GM13977 (cell line): ENCODE results near the gene YIPF2.

Source experiments
- DNase-seq: peaks from one replicate; pipeline ENCODE4 v3.0.0; 2012; ENCODE audit warnings: low spot score
- in situ Hi-C: fragments of 300-500 bp; cut with MboI; formaldehyde crosslinking; loops from one replicate; pipeline ENCODE4 v1.12.0; 2022; ENCODE audit warnings: low sequenced_read_pairs, low pct_unique_long_range_greater_than_20kb, mixed read lengths, inconsistent platforms; ENCODE audit not compliant: unreplicated experiment
- TF ChIP-seq, protein P1 (sequence below): IDR thresholded peaks from 2 replicates; pipeline ENCODE4 v1.5.1; 2012; ENCODE audit warnings: mild to moderate bottlenecking, control low read depth; ENCODE audit not compliant: insufficient read depth; ENCODE audit errors: extremely low read depth, missing control alignments

YIPF2 gene

DNA sequence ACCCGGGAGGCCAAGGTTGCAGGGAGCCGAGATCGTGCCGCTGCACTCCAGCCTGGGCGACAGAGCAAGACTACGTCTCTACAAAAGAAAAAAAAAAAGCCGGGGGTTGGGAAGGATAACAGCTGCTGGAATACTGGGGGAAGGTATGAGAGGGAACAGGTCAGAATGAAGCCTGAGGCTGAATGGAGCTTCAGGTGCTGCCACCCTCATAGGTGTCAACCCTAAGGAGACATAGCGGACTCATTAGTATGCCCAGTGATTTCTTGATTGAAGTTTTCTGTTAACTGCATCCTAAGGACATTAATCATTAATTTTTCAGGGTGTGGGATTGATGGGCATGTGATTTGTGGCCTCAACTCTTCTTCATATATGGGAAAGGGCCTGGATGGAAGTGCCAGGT, 38.4 kb upstream of the YIPF2 start:
- in situ Hi-C loops: no loop called here
- TF ChIP-seq, protein P1, sequence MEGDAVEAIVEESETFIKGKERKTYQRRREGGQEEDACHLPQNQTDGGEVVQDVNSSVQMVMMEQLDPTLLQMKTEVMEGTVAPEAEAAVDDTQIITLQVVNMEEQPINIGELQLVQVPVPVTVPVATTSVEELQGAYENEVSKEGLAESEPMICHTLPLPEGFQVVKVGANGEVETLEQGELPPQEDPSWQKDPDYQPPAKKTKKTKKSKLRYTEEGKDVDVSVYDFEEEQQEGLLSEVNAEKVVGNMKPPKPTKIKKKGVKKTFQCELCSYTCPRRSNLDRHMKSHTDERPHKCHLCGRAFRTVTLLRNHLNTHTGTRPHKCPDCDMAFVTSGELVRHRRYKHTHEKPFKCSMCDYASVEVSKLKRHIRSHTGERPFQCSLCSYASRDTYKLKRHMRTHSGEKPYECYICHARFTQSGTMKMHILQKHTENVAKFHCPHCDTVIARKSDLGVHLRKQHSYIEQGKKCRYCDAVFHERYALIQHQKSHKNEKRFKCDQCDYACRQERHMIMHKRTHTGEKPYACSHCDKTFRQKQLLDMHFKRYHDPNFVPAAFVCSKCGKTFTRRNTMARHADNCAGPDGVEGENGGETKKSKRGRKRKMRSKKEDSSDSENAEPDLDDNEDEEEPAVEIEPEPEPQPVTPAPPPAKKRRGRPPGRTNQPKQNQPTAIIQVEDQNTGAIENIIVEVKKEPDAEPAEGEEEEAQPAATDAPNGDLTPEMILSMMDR: no peak
- no peak for DNase-seq

DNA sequence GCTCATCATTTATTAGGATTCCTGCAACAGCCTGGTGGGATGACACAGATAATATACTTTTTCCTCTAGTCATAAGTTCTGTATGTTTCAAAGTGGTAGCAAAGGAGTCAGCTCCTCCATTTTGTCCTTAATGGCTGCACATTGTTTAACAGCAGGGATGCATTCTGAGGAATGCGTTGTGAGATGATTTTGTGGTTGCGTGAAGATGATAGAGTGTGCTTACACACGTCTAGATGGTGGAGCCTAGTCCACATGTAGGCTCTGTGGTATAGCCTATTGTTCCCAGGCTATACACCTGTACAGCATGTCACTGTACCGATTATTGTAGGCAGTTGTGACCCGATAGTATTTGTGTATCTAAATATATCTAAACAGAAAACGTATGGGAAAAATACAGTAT, 37.0 kb upstream of the YIPF2 start:
- no peak for DNase-seq
- in situ Hi-C loops: no loop called here
- TF ChIP-seq, protein P1: no peak

- in situ Hi-C loops: no loop called here
- TF ChIP-seq, protein P1: no peak
- DNase-seq: no peak
Measured at GRCh38 chr19:10964903-10965302, 36.5 kb upstream of the YIPF2 start.

DNA sequence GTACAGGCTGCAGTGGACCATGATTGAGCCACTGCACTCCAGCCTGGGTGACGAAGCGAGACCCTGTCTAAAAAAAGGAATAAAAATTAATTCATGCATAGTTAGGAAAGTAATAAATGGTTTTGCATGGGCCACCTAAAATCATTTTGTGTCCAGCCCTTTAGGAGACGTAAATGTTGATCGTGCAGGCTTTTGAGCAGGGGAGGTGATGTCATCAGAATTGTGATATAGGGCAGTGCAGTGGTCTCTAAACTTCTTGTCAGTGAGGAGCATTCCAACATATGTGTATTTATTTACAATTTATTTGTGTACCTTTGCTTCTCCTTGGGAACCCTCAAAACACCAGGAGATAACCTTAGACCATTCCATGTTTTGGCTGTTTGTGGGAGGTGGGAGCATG, 35.4 kb upstream of the YIPF2 start:
- TF ChIP-seq, protein P1: no peak
- DNase-seq: peak; percentile 14
- in situ Hi-C loops: no loop called here

- TF ChIP-seq, protein P1: no peak
- in situ Hi-C loops: no loop called here
- peak; percentile 22 for DNase-seq
Measured at GRCh38 chr19:10962863-10963262, 34.4 kb upstream of the YIPF2 start.

DNA sequence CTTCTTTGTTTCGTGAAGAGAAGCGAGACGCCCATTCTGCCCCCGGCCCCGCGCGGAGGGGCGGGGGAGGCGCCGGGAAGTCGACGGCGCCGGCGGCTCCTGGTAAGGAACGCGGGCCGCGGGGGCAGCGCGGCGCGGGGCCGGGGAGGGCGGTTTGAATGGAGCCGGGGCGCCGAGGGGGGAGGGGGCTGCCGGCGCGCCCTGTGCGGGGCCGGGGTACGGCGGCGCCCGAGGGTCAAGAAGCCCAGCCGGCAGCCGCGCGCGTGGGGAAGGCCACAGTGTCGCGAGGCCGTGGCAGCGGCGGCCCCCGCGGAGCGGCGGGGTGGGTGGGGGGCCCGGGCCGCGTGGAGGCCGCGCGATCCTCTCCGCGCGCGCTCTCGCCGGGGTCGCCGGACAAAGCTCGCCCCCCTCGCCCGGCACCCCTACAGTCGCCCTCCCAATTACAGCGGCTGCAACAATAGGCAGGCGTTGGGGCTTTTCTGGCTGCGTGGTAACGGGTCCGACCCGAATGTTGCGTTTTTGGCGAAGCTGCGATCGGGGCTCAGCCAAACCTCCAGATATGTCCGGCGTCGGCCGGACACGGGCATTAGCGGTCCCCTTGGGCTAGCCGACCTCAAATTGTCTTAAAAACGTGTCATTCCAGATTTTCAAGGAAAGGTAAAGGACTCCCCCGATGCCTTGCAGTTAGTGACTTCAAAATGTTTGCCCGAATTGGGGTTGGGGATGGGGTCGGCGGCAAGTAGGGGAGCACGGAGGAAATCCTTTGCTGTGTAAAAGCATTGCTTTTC, 32.8 kb upstream of the YIPF2 start:
- TF ChIP-seq, protein P1: no peak
- in situ Hi-C loops: no loop called here
- peak; percentile 25 for DNase-seq
